Activated CD8-positive, alpha-beta memory T cell treated with anti-CD3 and anti-CD28 coated beads, Interleukin-2, amount 50 U/mL, for 48 hours (primary cell): ENCODE results near the gene ARL14EP.

Source experiments
- DNase-seq: peaks from one replicate; pipeline ENCODE4 v3.0.0-alpha.2; 2020

ARL14EP gene

GRCh38 chr11:30329150-30329940, 6.4 kb downstream of the ARL14EP start:
- no peak for DNase-seq

GRCh38 chr11:30333405-30333804, 10.5 kb downstream of the ARL14EP start:
- DNase-seq: no peak

- DNase-seq: no peak
Measured at GRCh38 chr11:30342736-30343166, 19.8 kb downstream of the ARL14EP start.

DNA sequence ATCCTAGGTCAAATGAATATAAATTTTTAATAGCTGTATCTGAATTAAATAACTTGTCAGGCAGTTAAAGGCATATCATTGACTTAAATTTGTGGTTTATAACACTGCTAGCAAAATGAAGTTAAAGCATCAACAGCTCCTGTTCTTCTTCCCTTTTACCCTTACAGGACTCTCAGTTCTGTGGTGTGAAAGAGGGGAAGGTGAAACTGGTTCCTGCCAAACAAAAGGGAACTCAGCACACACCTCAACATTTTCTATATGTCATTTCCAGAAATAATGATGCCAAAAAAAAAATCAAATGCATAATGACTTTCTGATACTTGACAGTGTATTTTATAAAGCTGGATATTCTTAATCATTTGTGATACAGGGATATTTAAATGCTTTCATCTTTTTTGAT, 21.2 kb downstream of the ARL14EP start:
- DNase-seq: no peak

GRCh38 chr11:30345644-30346043, 22.7 kb downstream of the ARL14EP start:
- DNase-seq: no peak

DNA sequence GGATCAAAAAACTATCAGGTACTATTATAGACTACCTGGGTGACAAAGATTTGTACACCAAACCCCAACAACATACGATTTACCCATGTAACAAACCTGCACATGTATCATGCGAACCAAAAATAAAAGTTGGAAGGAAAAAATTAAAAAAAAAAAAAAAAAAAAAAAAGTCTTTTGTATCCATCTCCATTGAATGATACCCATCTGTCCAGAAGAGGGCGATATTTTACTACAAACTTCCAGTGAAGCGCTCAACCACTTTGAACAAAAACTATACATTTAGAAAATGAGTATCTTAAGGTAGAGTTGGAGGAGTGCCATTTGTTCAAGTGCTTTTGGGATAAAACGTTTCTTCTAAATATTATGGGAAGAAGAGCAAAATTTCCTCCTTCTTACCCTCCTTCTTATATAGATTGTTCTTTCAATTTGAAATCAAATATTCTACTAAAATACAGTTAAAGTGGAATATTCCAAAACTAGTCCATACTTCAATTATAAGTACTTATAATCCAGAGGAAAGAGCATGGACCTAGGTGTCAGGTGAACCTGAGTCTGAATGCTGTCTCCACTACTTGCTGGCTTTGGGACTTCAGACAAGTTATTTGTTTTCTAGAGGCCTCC, 23.3 kb downstream of the ARL14EP start:
- no peak for DNase-seq

DNA sequence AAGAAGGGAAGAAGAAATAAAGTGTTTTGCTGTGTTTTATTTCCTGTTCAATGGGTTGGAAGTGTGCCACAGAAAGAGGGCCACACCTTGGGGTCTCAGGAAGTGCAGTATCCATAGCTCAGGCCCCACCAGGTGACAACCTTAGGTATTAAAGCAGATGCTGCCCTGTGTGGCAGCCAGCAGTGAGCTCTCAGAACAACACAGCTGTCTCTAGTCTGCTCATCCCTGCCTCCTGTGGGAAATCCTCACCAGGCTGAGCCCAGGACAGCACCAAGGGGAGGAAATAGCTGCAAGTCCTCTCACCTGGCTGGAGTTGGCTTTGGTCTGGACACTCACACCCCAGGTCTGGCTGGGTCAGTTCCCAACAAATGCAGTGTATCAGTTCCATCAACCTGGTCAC, 25.1 kb downstream of the ARL14EP start:
- DNase-seq: no peak

- no peak for DNase-seq
Measured at GRCh38 chr11:30349885-30350284, 27.0 kb downstream of the ARL14EP start.

- DNase-seq: no peak
Measured at GRCh38 chr11:30350384-30350783, 27.5 kb downstream of the ARL14EP start.

- no peak for DNase-seq
Measured at GRCh38 chr11:30351061-30351460, 28.2 kb downstream of the ARL14EP start.

GRCh38 chr11:30356391-30356790, 33.5 kb downstream of the ARL14EP start:
- DNase-seq: no peak

GRCh38 chr11:30357872-30358271, 35.0 kb downstream of the ARL14EP start:
- no peak for DNase-seq

DNA sequence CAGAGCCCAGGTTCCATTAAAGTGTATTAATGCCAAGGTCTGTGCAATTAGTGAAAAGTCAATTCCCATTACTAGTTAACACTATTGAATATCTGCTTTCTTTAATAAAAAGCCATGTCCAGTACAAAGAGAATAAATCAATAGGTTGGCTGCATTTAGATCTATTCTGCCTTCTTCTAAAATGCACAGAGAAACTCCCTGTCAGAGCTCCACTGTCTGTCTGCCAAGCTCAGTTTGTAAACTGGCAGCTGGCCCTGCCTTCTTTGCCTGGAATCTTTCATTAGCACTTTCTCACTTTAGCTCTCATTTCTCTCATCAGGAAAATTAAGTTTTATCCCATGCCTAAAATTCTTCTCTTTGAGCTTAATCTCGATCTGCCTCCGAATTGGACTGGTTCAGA, 35.6 kb downstream of the ARL14EP start:
- DNase-seq: no peak

- no peak for DNase-seq
Measured at GRCh38 chr11:30360741-30361140, 37.8 kb downstream of the ARL14EP start.

DNA sequence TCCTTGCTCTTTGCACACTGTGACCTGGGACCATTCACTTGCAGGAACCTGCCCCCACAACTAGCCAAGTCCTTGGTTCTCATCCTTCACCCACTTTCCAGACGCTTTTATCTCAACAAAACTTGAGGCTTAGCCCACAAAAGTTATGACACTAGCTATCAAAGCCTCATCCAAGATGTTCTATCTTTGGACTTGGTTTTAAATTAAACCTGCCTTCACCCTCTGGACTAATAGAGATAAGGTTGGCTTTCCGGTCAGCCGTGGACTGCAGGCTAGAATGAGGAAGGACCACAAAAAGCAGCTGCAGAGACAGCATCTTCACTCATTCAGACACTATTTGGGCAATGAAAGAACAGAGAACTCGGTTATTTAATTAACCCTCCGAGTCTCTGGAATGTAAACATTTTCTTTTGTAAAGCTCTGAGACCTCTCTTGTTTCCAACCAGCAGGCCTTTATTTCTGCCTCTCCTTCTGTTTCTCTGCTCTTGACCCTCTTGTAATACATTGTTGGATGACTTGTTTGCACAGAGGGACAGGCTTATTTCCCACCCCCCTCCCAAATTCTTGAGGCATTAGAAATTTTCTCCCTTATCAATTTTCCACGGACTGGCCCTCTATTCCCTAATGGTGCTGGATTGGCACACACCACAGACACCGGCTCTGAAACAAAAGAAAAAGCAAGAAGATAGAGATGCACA, 41.4 kb downstream of the ARL14EP start:
- DNase-seq: no peak

DNA sequence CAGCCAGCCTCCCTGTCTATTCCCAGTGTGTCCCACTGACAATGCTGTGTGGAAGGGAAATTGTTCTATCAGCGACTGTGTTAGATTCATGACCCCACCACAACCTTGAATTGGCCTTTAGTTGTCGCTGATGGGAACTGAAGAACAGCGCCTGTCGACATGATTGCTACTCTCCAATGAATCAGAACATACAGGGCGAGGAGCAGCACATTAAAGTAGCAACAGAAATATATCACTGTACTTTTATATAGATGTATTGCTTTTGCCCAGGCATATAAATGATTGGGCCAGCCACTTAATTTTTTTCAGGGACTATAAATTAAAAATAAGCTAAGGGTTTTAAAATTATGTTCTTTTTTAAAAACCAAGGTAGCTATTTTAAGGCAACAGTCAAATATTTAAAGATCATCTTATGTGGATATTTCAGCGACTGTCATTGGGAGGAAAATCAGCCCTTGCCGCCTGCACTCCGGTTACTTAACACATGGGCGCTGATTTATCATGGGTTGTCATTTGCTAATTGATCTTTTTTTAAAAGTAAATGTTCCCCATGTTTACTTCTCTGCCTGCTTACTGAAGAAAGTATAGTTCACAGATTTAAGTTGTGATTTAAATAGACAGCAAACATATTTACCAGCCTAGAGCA, 42.1 kb downstream of the ARL14EP start:
- no peak for DNase-seq

- no peak for DNase-seq
Measured at GRCh38 chr11:30365793-30366517, 43.1 kb downstream of the ARL14EP start.

DNA sequence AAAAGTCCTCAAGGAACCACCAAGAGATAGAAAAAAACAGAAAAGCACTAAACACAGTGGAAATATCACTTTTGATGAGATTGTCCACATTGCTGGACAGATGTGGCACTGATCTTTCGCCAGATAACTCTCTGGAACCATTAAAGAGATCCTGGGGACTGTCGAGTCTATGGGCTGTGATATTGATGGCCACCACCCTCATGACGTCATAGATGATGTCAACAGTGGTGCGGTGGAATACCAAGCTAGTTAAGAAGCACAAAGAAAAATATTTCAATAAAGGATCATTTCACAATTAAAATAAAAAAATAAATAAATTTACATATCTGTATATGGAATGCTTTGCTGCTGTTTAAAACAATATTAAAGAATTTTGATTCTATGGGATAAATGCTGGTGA, 45.5 kb downstream of the ARL14EP start:
- no peak for DNase-seq

DNA sequence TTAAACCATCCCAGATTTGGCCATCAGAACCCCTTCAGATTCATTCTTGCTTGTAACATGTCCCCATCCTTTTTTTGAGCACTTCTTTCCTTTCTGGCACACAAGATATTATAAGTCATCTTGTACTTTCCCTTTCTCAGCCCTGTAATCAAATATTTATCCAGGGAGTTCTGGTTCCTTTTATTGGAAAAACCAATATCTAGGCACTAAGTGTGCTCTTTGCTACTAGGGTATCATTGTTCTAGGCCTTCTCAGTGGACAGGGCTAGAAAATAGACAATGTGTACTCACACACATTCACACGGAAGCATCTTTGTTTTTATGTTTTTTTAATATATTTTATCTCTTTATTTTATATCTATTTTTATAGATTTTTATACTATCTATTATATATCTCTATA, 47.3 kb downstream of the ARL14EP start:
- no peak for DNase-seq

DNA sequence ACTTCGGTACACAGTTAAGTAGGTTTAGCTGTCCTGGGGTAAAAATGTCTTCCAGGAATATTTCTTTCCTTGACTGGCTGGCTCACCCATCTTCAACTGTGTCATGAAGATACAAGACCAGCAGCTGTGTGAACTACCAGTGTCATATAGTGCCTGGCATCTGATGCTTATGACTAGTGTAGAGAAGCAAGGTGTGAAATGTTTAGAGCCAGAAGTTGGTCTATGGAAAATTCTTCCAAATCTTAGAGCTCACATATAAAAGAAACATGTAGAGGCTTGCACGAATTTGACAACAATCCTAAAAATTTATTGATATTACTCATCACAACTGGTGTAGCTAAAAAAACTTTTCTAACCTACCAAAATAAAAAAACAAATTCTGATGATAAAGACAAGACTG, 54.4 kb downstream of the ARL14EP start:
- DNase-seq: no peak

DNA sequence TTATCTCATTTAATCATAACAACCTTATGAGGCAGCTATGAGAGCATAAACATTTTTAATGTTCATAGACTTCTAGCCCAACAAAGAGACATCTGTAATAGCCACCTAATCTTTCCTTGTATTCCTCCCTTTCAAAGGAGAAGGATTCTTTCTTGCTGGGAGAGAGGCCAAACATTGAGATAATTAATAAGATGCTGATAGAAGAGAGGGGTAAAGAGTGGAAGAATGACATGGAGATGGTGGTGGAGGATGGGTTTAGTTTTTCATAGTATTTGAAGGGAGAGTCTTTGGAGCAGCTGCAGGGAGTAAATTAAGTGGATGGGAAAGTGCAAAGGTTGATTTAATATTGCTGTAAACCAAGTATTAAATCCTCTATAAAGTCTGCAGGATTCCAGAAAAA, 57.9 kb downstream of the ARL14EP start:
- no peak for DNase-seq

- no peak for DNase-seq
Measured at GRCh38 chr11:30381879-30382278, 59.0 kb downstream of the ARL14EP start.
